ENCODE results near the gene PCSK2. TPM values are rescaled to one million over a fixed set of nuclear protein-coding genes. Genes with fewer than 3 reads are reported as not detected.
A peak's percentile ranks its signal among the peaks of the same experiment; 100 is the strongest.

PCSK2 gene
- total RNA-seq, 4 donors from 2014 or later, result under 0.01 to 0.18 (median 0.18) TPM; not detected in 1

- Histone ChIP-seq H3K9me3 (no peaks in the 10 kb centered on the region), H3K4me1 (no peaks in the 10 kb centered on the region), H3K27ac (no peak overlapping the region), H3K27me3 (no peaks in the 10 kb centered on the region), H3K4me3 (no peak overlapping the region), H3K36me3 (no peaks in the 10 kb centered on the region)
- intact Hi-C loops (cut with DNase I), result no loop called here
- DNase-seq, result no peak
- WGBS, 2 donors, result 80 to 85% methylated on average over 3 of the region's 3 CpGs
- TF ChIP-seq, protein P1, sequence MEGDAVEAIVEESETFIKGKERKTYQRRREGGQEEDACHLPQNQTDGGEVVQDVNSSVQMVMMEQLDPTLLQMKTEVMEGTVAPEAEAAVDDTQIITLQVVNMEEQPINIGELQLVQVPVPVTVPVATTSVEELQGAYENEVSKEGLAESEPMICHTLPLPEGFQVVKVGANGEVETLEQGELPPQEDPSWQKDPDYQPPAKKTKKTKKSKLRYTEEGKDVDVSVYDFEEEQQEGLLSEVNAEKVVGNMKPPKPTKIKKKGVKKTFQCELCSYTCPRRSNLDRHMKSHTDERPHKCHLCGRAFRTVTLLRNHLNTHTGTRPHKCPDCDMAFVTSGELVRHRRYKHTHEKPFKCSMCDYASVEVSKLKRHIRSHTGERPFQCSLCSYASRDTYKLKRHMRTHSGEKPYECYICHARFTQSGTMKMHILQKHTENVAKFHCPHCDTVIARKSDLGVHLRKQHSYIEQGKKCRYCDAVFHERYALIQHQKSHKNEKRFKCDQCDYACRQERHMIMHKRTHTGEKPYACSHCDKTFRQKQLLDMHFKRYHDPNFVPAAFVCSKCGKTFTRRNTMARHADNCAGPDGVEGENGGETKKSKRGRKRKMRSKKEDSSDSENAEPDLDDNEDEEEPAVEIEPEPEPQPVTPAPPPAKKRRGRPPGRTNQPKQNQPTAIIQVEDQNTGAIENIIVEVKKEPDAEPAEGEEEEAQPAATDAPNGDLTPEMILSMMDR (IDR thresholded peaks at IDR 0.05), result no peak
- TF ChIP-seq POLR2A (IDR thresholded peaks at IDR 0.05), result no peak
These were observed 21.4 kb downstream of the PCSK2 start for GRCh38 chr20:17248224-17248623.

- no peak for DNase-seq
- H3K4me1 ChIP-seq, result no peaks in the 10 kb centered on the region
- TF ChIP-seq, protein P1 (IDR thresholded peaks at IDR 0.05), result no peak
- no peak for TF ChIP-seq POLR2A (IDR thresholded peaks at IDR 0.05)
- no peaks in the 10 kb centered on the region for H3K36me3 ChIP-seq
- H3K9me3 ChIP-seq, result peaks cover 0 to 3% (median 0%) of the 10 kb centered on the region in 3 donors
- H3K4me3 ChIP-seq, result no peak overlapping the region
- H3K27ac ChIP-seq, result no peak overlapping the region
- intact Hi-C loops (cut with DNase I), result no loop called here
- WGBS, 2 donors, result 39 to 42% methylated on average over 3 of the region's 3 CpGs
- no peaks in the 10 kb centered on the region for H3K27me3 ChIP-seq
These were observed 35.9 kb downstream of the PCSK2 start for GRCh38 chr20:17262786-17263185.

- TF ChIP-seq POLR2A (IDR thresholded peaks at IDR 0.05), result no peak
- TF ChIP-seq, protein P1 (IDR thresholded peaks at IDR 0.05), result no peak
- no peak overlapping the region for H3K4me3 ChIP-seq
- no peak overlapping the region for H3K27ac ChIP-seq
- H3K4me1 ChIP-seq, result no peaks in the 10 kb centered on the region
- H3K36me3 ChIP-seq, result no peaks in the 10 kb centered on the region
- no peak for DNase-seq
- H3K27me3 ChIP-seq, result no peaks in the 10 kb centered on the region
- intact Hi-C loops (cut with DNase I), result no loop called here
- WGBS, 2 donors, result 71 to 80% methylated on average over 3 of the region's 3 CpGs
- no peaks in the 10 kb centered on the region for H3K9me3 ChIP-seq
These were observed 46.9 kb downstream of the PCSK2 start for GRCh38 chr20:17273717-17274116.

DNA sequence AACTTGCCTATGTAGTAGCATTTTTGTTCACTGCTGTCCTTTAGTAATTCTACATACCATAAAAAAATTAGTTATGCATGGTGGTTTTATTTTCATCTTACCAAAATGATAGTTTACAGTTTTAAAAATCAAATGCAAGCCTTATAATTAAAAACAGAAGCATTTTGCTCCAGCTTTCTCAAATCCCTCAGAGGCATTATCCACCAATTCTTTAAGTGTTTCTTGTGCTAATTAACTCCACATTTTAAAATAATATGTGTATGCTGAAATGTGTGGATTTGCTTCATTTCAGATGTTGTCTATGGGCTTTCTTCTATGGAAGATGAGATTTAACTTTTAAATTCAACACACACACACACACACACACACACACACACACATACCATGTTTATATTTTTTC, 49.3 kb downstream of the PCSK2 start:
- DNase-seq, result no peak
- no peak overlapping the region for H3K27ac ChIP-seq
- no peaks in the 10 kb centered on the region for H3K9me3 ChIP-seq
- H3K4me1 ChIP-seq, result no peaks in the 10 kb centered on the region
- no peaks in the 10 kb centered on the region for H3K36me3 ChIP-seq
- TF ChIP-seq POLR2A (IDR thresholded peaks at IDR 0.05), result no peak
- TF ChIP-seq, protein P1 (IDR thresholded peaks at IDR 0.05), result no peak
- H3K27me3 ChIP-seq, result no peaks in the 10 kb centered on the region
- intact Hi-C loops (cut with DNase I), result no loop called here
- no peak overlapping the region for H3K4me3 ChIP-seq

GRCh38 chr20:17281478-17281877, 54.6 kb downstream of the PCSK2 start:
- Histone ChIP-seq H3K27me3 (no peaks in the 10 kb centered on the region), H3K4me1 (no peaks in the 10 kb centered on the region), H3K27ac (no peak overlapping the region), H3K9me3 (no peaks in the 10 kb centered on the region), H3K36me3 (no peaks in the 10 kb centered on the region), H3K4me3 (no peak overlapping the region)
- TF ChIP-seq POLR2A (IDR thresholded peaks at IDR 0.05), result no peak
- TF ChIP-seq, protein P1 (IDR thresholded peaks at IDR 0.05), result peak in 1 of 6 experiments; percentile 27
- DNase-seq, result no peak
- intact Hi-C loops (cut with DNase I), result no loop called here

Measured in esophagus squamous epithelium (tissue), 5 donors.